K562 (cell line): ENCODE data around the gene TBXAS1. TPM values are rescaled to one million over a fixed set of nuclear protein-coding genes. Genes with fewer than 3 reads are reported as not detected.
A peak's percentile ranks its signal among the peaks of the same experiment; 100 is the strongest.

Experiments
- E2F5 ChIP-seq: sonication (generic); formaldehyde crosslinking; IDR thresholded peaks from 2 replicates; pipeline ENCODE4 v1.8.0; 2022; ENCODE audit warnings: mild to moderate bottlenecking, missing genetic modification reagents
- FOXA3 ChIP-seq, 2 experiments: fragments of 450-650 bp in 1 of 2; sonication (generic) in 1 of 2; formaldehyde crosslinking; IDR thresholded peaks in 1 of 2; conservative IDR thresholded peaks in 1 of 2; 2 replicates each; pipeline versions ENCODE4 v1.4.0 to v1.8.0; 2020 to 2022; ENCODE audit warnings: mild to moderate bottlenecking in 2 of 2, missing genetic modification reagents in 1 of 2
- KAT2B ChIP-seq: IDR thresholded peaks from one replicate; pipeline ENCODE4 v1.6.1; 2012; ENCODE audit warnings: low read depth, mild to moderate bottlenecking, control low read depth, inconsistent platforms, low read length, moderate library complexity
- MEF2D ChIP-seq: conservative IDR thresholded peaks from 2 replicates; pipeline ENCODE4 v1.6.1; 2016; ENCODE audit warnings: low read depth, missing genetic modification characterization, missing compliant biosample characterization
- NR2C1 ChIP-seq, 2 experiments: fragments of 450-650 bp; IDR thresholded peaks; 2 replicates each; pipeline ENCODE4 v1.6.1; 2017; ENCODE audit warnings: mild to moderate bottlenecking in 2 of 2, antibody characterized with exemption in 1 of 2, inconsistent platforms in 1 of 2, missing compliant biosample characterization in 1 of 2, missing genetic modification characterization in 1 of 2
- PHF8 ChIP-seq: fragments of 200-600 bp; sonication (generic); IDR thresholded peaks from 2 replicates; pipeline ENCODE4 v1.6.1; 2012; ENCODE audit warnings: mixed run types, mild to moderate bottlenecking, inconsistent platforms, low read length, moderate library complexity, borderline replicate concordance
- THAP12 ChIP-seq: fragments of 250-450 bp; sonication (Bioruptor Pico); IDR thresholded peaks from 2 replicates; pipeline ENCODE4 v1.9.0; 2021; ENCODE audit warnings: mild to moderate bottlenecking, inconsistent platforms
- ZBTB43 ChIP-seq: sonication (generic); formaldehyde crosslinking; IDR thresholded peaks from 2 replicates; pipeline ENCODE4 v1.8.0; 2023; ENCODE audit warnings: mild to moderate bottlenecking, missing genetic modification reagents
- ZNF274 ChIP-seq: IDR thresholded peaks from 2 replicates; pipeline ENCODE4 v1.6.1; 2011; ENCODE audit warnings: low read depth, mild to moderate bottlenecking, low read length, moderate library complexity, borderline replicate concordance
- ZNF347 ChIP-seq: fragments of 450-650 bp; formaldehyde crosslinking; IDR thresholded peaks from 2 replicates; pipeline ENCODE4 v1.4.0; 2020; ENCODE audit warnings: low read depth, mild to moderate bottlenecking, moderate library complexity
- ZNF76 ChIP-seq: fragments of 250-450 bp; sonication (Bioruptor Pico); IDR thresholded peaks from 2 replicates; pipeline ENCODE4 v1.4.0; 2020; ENCODE audit warnings: mild to moderate bottlenecking, moderate library complexity, borderline replicate concordance
- polyA plus RNA-seq, 8 experiments: library from polyadenylated mRNA; depleted of rRNA in 4 of 8; stranded (reverse) in 5 of 8; unstranded in 3 of 8; fragments of >200 nt; fragmentation: Nextera tagmentation in 2 of 8; fragmentation: Illumina TruSeq in 1 of 8; extraction: Ambion mirVana in 2 of 8; extraction: Trizol in 1 of 8; gene quantifications; 2 replicates each; pipeline versions ENCODE4 v1.2.1 to v1.2.3, GENCODE V29; 2011 to 2014; ENCODE audit warnings: inconsistent platforms in 1 of 8, missing spikeins in 1 of 8
- total RNA-seq, 7 experiments: library from RNA; depleted of rRNA in 6 of 7; stranded (reverse); fragments of >200 nt in 6 of 7; fragmentation: Illumina TruSeq in 2 of 7; extraction: Trizol in 2 of 7; gene quantifications; 2 replicates each; pipeline versions ENCODE4 v1.2.1 to v1.2.3, GENCODE V29; 2011 to 2021; ENCODE audit warnings: low replicate concordance in 1 of 7

Gene TBXAS1
- total and polyA plus RNA-seq, 9 of the 15 experiments (the other 6 are each of a cell fraction or from before 2014, with no cell fraction given), result 1.1 to 8.3 (median 1.9) TPM

GRCh38 chr7:139829025-139829774 lies at the start of gene TBXAS1 (continued):
- 0 out of 2 replicates have a peak, but pooled peaks have one; percentile 40 for TF ChIP-seq ZNF347 (CRISPR knock-in tag)
- TF ChIP-seq THAP12, result no peak
- TF ChIP-seq NR2C1 (IDR thresholded peaks at IDR 0.05), result no peak
- 0 out of 2 replicates have a peak, but pooled peaks have one; percentile 7 for TF ChIP-seq NR2C1 (tag; IDR thresholded peaks at IDR 0.05)
- TF ChIP-seq E2F5 (CRISPR knock-in tag), result peak; percentile 79; the same call in 1 of the 2 replicates
- TF ChIP-seq FOXA3 (CRISPR knock-in tag; conservative IDR thresholded peaks at IDR 0.05 in 1 of 2, IDR thresholded peaks at IDR 0.05 in 1 of 2), result peak in 1 of 2 experiments; percentile 88; a peak in 1 of 4 replicates
- TF ChIP-seq PHF8, result peak; percentile 13; the same call in 1 of the 2 replicates
- TF ChIP-seq ZNF76 (CRISPR knock-in tag), result peak; percentile 47; the same call in 1 of the 2 replicates
- TF ChIP-seq KAT2B, result no peak
- no peak for TF ChIP-seq ZNF274
- peak; percentile 48; the same call in 1 of the 2 replicates for TF ChIP-seq MEF2D (tag)
- peak; percentile 62; the same call in 1 of the 2 replicates for TF ChIP-seq ZBTB43 (CRISPR knock-in tag)
